ENCODE measurements around the gene L3MBTL2. TPM values are rescaled to one million over a fixed set of nuclear protein-coding genes. Genes with fewer than 3 reads are reported as not detected.

Gene L3MBTL2
- total and polyA plus RNA-seq, 2 of the 13 experiments (the other 11 are each of a cell fraction or from before 2014, with no cell fraction given): 13.8 to 33.7 TPM

DNA sequence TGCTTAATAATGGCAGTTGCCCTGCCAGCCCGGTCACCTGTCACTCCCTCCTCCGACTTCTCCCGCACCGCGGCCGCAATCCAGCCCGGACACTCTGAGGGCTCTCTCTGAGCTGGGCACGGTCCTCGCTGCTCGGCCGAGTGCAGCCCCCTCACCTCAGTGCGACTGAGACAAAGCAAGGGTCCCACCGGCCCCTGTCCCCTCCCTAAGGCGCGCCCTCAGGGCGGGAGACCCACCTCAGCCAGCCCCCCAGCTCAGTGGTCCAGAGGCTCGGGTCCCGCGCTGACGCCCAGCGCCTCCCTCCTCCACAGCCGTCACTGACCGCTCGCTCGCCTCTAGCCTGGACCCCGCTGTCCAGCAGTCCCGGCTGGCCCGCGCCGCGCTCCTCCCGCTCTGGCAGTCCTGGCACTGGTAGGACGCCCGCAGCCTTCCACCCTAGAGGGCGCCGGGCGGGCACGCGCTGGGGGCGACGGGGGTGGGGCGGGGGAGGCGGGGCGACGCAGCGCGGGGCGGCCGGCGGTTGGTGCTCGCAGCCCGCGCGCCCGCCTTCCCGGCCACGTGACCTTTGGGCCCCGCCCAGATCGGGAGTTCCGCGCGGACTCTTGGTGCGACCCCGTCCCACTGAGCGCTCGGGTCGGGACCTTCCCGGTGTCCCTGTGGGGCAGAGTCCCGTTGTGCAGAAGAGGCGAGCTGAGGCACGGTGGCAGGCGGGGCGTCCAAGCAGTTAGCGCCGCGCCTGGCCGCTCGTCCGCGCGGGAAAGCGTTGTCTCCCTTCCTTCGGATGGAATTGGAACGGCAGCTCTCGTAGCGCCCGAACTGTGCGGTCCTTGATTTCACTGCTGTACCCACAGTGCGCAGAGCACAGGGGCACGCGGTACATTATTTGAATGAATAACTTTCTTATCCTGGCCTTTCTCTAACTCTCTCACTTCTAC lies 7.8 kb upstream of the L3MBTL2 start (continued):
- TF ChIP-seq, protein P1, sequence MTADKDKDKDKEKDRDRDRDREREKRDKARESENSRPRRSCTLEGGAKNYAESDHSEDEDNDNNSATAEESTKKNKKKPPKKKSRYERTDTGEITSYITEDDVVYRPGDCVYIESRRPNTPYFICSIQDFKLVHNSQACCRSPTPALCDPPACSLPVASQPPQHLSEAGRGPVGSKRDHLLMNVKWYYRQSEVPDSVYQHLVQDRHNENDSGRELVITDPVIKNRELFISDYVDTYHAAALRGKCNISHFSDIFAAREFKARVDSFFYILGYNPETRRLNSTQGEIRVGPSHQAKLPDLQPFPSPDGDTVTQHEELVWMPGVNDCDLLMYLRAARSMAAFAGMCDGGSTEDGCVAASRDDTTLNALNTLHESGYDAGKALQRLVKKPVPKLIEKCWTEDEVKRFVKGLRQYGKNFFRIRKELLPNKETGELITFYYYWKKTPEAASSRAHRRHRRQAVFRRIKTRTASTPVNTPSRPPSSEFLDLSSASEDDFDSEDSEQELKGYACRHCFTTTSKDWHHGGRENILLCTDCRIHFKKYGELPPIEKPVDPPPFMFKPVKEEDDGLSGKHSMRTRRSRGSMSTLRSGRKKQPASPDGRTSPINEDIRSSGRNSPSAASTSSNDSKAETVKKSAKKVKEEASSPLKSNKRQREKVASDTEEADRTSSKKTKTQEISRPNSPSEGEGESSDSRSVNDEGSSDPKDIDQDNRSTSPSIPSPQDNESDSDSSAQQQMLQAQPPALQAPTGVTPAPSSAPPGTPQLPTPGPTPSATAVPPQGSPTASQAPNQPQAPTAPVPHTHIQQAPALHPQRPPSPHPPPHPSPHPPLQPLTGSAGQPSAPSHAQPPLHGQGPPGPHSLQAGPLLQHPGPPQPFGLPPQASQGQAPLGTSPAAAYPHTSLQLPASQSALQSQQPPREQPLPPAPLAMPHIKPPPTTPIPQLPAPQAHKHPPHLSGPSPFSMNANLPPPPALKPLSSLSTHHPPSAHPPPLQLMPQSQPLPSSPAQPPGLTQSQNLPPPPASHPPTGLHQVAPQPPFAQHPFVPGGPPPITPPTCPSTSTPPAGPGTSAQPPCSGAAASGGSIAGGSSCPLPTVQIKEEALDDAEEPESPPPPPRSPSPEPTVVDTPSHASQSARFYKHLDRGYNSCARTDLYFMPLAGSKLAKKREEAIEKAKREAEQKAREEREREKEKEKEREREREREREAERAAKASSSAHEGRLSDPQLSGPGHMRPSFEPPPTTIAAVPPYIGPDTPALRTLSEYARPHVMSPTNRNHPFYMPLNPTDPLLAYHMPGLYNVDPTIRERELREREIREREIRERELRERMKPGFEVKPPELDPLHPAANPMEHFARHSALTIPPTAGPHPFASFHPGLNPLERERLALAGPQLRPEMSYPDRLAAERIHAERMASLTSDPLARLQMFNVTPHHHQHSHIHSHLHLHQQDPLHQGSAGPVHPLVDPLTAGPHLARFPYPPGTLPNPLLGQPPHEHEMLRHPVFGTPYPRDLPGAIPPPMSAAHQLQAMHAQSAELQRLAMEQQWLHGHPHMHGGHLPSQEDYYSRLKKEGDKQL (CRISPR knock-in tag; IDR thresholded peaks at IDR 0.05; ENCODE audit: low read depth): no peak
- TF ChIP-seq, protein P2, sequence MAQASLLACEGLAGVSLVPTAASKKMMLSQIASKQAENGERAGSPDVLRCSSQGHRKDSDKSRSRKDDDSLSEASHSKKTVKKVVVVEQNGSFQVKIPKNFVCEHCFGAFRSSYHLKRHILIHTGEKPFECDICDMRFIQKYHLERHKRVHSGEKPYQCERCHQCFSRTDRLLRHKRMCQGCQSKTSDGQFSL (CRISPR knock-in tag; IDR thresholded peaks at IDR 0.05): no peak
- peak; percentile 39; the same call in 1 of the 2 replicates for TF ChIP-seq YEATS4 (CRISPR knock-in tag; IDR thresholded peaks at IDR 0.05; ENCODE audit: borderline replicate concordance)
- no peak for TF ChIP-seq ZNF773 (CRISPR knock-in tag; IDR thresholded peaks at IDR 0.05; ENCODE audit: borderline replicate concordance)
- TF ChIP-seq, protein P3, sequence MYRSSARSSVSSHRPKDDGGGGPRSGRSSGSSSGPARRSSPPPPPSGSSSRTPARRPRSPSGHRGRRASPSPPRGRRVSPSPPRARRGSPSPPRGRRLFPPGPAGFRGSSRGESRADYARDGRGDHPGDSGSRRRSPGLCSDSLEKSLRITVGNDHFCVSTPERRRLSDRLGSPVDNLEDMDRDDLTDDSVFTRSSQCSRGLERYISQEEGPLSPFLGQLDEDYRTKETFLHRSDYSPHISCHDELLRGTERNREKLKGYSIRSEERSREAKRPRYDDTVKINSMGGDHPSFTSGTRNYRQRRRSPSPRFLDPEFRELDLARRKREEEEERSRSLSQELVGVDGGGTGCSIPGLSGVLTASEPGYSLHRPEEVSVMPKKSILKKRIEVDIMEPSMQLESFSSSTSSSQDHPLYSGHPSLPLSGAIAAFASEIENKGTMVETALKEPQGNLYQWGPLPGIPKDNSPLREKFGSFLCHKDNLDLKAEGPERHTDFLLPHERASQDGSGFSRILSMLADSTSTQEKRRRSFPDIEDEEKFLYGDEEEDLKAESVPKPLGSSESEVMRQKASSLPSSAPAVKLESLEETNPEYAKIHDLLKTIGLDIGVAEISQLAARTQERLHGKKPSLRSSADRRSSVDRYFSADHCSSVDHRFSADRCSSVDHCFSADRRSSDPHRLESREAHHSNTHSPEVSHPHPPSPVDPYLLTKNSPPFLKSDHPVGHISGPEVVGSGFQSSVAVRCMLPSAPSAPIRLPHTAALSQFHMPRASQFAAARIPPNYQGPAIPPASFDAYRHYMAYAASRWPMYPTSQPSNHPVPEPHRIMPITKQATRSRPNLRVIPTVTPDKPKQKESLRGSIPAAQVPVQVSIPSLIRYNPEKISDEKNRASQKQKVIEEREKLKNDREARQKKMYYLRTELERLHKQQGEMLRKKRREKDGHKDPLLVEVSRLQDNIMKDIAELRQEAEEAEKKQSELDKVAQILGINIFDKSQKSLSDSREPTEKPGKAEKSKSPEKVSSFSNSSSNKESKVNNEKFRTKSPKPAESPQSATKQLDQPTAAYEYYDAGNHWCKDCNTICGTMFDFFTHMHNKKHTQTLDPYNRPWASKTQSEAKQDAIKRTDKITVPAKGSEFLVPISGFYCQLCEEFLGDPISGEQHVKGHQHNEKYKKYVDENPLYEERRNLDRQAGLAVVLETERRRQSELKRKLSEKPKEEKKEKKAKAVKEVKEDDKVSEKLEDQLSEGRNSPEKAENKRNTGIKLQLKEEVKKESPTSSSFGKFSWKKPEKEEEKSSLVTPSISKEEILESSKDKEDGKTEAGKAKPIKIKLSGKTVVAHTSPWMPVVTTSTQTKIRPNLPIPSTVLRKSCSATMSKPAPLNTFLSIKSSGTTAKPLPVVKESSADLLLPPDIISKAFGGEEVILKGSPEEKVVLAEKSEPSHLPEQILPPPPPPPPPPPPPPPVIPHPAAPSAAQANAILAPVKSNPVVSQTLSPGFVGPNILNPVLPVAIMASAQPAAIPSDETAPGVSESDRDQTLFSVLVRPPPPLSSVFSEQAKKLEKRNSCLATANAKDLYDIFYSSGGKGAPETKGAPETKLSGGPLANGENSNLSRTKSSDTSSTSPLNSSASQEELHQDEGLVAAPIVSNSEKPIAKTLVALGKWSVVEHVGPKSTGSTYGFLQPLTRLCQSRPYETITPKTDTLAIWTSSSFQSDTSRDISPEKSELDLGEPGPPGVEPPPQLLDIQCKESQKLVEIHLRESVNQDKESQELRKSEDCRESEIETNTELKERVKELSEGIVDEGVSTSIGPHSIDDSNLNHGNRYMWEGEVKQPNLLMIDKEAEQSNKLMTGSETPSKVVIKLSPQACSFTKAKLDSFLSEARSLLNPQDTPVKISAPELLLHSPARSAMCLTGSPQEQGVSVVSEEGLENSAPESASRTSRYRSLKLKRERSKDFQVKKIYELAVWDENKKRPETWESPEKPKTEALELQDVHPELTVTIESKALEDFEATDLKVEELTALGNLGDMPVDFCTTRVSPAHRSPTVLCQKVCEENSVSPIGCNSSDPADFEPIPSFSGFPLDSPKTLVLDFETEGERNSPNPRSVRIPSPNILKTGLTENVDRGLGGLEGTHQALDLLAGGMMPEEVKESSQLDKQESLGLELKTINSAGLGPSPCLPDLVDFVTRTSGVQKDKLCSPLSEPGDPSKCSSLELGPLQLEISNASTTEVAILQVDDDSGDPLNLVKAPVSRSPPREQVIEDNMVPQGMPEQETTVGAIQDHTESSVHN (CRISPR knock-in tag; IDR thresholded peaks at IDR 0.05): no peak
- 0 out of 2 replicates have a peak, but pooled peaks have one; percentile 37 for TF ChIP-seq RFXANK (CRISPR knock-in tag; IDR thresholded peaks at IDR 0.05)
- TF ChIP-seq FOXO4 (CRISPR knock-in tag; conservative IDR thresholded peaks at IDR 0.05): no peak
- TF ChIP-seq CHD2 (IDR thresholded peaks at IDR 0.05; ENCODE audit: low read depth, low read length): no peak
- TF ChIP-seq, protein P4, sequence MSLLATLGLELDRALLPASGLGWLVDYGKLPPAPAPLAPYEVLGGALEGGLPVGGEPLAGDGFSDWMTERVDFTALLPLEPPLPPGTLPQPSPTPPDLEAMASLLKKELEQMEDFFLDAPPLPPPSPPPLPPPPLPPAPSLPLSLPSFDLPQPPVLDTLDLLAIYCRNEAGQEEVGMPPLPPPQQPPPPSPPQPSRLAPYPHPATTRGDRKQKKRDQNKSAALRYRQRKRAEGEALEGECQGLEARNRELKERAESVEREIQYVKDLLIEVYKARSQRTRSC (CRISPR knock-in tag; IDR thresholded peaks at IDR 0.05; ENCODE audit: low read depth): peak; percentile 81
- no peak for TF ChIP-seq ZNF460 (CRISPR knock-in tag; IDR thresholded peaks at IDR 0.05; ENCODE audit: borderline replicate concordance)
- no peak for TF ChIP-seq RFXAP (CRISPR knock-in tag; IDR thresholded peaks at IDR 0.05; ENCODE audit: borderline replicate concordance)
